Uterus (tissue), 2 donors: ENCODE measurements around the gene BSN.

Source experiments
- CTCF ChIP-seq, 4 experiments: fragments of 200-600 bp in 2 of 4; fragments of 450-650 bp in 2 of 4; sonication (generic) in 2 of 4; IDR thresholded peaks; one replicate each; pipeline ENCODE4 v1.5.1; 2016 to 2019; ENCODE audit warnings: antibody characterized with exemption in 4 of 4, mild to moderate bottlenecking in 2 of 4, moderate library complexity in 1 of 4
- POLR2A ChIP-seq, 2 donors: fragments of 450-650 bp; IDR thresholded peaks; one replicate each; pipeline ENCODE4 v1.6.1; 2016; ENCODE audit warnings: antibody characterized with exemption in 2 of 2, mild to moderate bottlenecking in 1 of 2, moderate library complexity in 1 of 2

- TF ChIP-seq POLR2A (IDR thresholded peaks at IDR 0.05) (no peak), CTCF (IDR thresholded peaks at IDR 0.05) (no peak)
These were observed 23.6 kb upstream of the BSN start for GRCh38 chr3:49530701-49531100.
